HG03571 (cell line): ENCODE measurements around the gene SLC9A8.
"Not testable (repeated sequence)": the region's sequence is repeated elsewhere in the genome, so short reads cannot be mapped to it uniquely, and the experiment has no call there.

ENCODE experiments used
- ATAC-seq: cut with Tn5 transposase; IDR thresholded peaks from one replicate; pipeline ENCODE4 v1.9.1; 2021; ENCODE audit not compliant: unreplicated experiment

SLC9A8 gene

GRCh38 chr20:49891476-49892110, 79.0 kb downstream of the SLC9A8 start:
- no peak for ATAC-seq

GRCh38 chr20:49892260-49892659, 79.6 kb downstream of the SLC9A8 start:
- ATAC-seq = no peak

- no peak for ATAC-seq
Measured at GRCh38 chr20:49892817-49893216, 80.2 kb downstream of the SLC9A8 start.

- no peak for ATAC-seq
Measured at GRCh38 chr20:49893242-49894072, 80.8 kb downstream of the SLC9A8 start.

GRCh38 chr20:49894073-49894470, 81.4 kb downstream of the SLC9A8 start:
- no peak for ATAC-seq

- ATAC-seq = not testable (repeated sequence)
Measured at GRCh38 chr20:49895474-49896093, 83.0 kb downstream of the SLC9A8 start.

- ATAC-seq = no peak
Measured at GRCh38 chr20:49896204-49896603, 83.6 kb downstream of the SLC9A8 start.

GRCh38 chr20:49899541-49900383, 87.1 kb downstream of the SLC9A8 start:
- ATAC-seq = no peak

- ATAC-seq = no peak
Measured at GRCh38 chr20:49901588-49901987, 89.0 kb downstream of the SLC9A8 start.

GRCh38 chr20:49904440-49905214, 92.0 kb downstream of the SLC9A8 start:
- no peak for ATAC-seq

GRCh38 chr20:49905415-49906091, 92.9 kb downstream of the SLC9A8 start:
- no peak for ATAC-seq

- ATAC-seq = no peak
Measured at GRCh38 chr20:49906101-49906604, 93.5 kb downstream of the SLC9A8 start.

GRCh38 chr20:49906615-49907154, 94.1 kb downstream of the SLC9A8 start:
- no peak for ATAC-seq

- no peak for ATAC-seq
Measured at GRCh38 chr20:49907405-49908257, 95.0 kb downstream of the SLC9A8 start.

GRCh38 chr20:49908258-49908565, 95.6 kb downstream of the SLC9A8 start:
- ATAC-seq = no peak

- no peak for ATAC-seq
Measured at GRCh38 chr20:49909499-49910339, 97.1 kb downstream of the SLC9A8 start.

- no peak for ATAC-seq
Measured at GRCh38 chr20:49910340-49910706, 97.7 kb downstream of the SLC9A8 start.
